A204.1 (cell line): ENCODE data around the gene ADA.
"Not testable (repeated sequence)": the region's sequence is repeated elsewhere in the genome, so short reads cannot be mapped to it uniquely, and the experiment has no call there.

Experiments used
- FAIRE-seq: peaks from 2 replicates; lab custom pipeline; 2012; peaks lifted over from hg19 to GRCh38; lab: Jason Lieb, UNC

ADA gene

DNA sequence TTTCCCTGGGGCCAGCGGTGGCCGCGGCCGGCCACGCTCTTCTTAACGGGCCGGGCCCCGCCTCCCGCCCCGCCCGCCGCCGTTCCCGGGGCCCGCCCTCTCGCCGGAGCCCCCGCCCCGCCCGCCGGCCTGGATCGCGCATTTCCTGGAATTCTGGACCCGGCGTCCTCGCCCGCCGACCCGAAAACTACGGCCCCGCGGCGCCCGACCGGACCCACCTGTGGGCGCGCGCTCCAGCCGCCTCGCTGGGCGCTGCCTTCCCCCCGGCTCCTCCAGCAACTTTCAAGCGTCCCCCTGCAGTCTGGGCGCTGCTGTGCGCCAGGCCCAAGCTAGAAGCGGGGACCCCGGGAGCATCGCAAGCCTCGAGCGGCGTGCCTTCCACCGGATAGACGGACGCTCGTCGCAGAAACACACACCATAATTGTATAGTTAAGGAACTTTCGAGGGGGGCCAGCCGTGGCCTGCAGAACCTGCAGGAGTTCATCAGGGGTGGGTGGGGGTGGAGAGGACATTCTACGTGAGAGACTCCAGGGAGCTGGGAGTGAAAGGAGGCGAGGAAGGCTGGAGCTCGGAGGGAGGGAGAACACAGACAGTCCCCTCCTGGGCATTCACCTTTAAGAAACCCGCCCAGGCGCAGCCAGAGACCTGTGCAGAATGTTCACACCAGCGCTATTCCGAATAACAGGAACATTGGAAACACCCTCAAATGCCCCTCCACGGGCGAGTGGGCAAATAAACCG lies at the start of gene ADA:
Gene ADA, minus strand, starts transcription at position 16 of the 740 bp plus-strand sequence. CDS start 92 bp downstream, outside the sequence.
- no peak for FAIRE-seq

DNA sequence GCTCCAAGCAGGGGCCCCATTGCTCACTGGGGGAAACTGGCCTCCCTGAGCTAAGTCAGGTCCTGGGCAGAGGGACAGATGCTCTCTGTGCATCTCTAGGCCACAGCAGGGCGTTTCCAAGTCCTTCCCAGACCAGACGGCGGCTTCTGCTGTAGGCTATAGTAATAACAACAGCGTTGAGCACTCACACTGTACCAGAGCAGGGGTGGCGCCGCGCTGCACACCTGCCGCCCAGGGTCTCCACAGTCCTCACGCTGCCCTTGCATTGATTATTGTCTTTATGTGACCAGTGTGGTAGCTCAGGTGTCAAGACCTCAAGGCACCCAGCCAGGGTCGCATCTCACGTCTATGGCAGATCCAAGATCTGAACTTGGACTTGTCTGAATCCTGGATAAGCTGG lies 48.8 kb upstream of the ADA start:
- no peak for FAIRE-seq

DNA sequence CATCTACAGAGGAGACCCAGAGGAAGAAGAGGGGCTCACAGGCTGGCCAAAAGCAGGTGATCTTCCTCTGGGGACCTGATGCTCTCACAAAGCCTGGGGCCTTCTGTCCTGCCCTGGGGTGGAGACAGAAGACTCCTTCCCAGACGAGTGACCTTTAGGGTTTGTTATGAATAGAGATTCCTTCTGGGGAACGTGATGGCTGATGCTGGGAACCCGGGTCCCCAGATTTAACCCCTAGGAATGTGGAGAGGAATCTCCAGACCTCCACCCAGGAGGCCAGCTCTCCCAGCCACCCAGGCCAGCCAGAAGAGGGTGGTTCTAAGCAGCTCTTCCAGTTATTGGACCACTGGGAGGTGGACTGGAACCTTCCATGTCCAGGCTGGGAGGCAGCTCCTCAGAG lies 46.9 kb upstream of the ADA start:
- no peak for FAIRE-seq

DNA sequence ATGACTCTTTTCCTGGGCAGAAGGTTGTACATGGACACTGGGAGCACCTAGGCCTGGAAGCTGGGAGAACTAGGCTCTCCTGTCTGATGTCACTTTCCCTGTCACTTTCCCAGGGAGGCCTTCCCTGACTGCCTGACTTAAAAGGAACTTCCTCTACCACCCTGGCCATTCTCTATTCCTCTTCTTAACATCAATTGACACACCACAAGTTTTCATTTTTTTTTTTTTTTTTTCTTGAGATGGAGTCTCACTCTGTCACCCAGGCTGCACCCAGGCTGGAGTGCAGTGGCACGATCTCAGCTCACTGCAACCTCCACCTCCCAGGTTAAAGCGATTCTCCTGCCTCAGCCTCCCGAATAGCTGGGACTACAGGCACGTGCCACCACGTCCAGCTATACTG lies 45.5 kb upstream of the ADA start:
- FAIRE-seq = not testable (repeated sequence)

DNA sequence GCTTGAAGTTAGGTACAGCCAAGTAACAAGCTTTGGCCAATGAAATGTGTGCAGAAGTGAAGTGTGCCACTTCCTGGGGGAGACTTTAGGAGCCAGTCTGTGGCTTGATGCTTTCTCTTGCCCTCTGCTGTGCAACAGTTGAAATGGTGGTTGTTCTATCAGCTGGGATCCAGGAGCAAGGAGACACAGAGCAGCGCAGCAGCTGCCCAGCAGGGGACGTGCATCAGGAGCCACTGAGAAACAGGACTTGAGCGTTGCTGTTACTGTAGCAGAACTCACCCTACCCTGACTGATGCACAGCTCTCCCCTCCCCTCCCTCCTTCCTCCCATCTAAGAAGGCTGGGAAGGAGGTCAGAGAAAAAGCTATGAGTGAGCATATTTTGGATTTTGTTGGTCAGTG lies 44.8 kb upstream of the ADA start:
- no peak for FAIRE-seq

DNA sequence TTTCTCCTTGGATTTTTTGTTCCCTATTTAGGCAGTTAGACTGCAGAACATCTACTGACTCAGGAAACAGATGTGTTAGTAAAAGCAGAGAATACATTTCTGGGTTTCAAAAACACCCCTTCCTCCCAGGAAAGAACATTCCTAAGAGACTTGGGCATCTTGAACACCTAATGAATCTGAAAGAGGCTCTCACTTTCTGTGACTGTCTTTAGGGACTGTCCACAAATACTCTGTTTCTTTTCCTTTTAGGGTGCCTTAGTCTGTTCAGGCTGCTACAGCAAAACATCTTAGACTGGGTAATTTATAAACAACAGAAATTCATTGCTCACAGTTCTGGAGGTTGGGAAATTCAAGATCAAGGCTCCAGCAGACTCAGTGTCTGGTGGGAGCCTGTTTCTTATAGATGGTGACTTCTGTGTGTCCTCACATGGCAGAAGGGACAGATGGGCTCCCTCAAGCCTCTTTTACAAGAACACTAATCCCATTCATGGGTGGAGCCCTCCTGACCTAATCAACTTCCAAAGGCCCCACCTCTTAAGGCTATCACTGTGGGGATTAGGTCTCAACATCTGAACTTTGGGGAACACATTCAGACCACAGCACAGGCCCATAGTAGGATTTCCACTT lies 44.3 kb upstream of the ADA start:
- FAIRE-seq = no peak

DNA sequence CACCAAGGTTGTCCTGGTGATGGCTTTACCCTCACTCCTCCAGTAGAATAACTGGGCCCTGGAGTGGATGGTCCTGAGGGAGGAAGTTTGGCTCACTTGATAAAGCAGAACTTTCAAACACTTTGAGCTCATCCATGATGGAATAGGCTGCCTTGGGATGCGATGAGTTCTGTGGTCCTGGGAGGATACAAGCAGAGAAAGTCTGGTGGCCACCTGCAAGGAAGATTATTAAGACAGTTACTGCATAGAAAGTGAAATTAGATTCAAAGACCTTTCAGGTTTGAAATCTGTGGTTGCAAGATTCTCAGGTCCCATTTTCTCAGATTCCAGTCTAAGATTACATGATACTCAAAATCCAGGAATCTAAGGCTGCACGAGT lies 43.8 kb upstream of the ADA start:
- no peak for FAIRE-seq

DNA sequence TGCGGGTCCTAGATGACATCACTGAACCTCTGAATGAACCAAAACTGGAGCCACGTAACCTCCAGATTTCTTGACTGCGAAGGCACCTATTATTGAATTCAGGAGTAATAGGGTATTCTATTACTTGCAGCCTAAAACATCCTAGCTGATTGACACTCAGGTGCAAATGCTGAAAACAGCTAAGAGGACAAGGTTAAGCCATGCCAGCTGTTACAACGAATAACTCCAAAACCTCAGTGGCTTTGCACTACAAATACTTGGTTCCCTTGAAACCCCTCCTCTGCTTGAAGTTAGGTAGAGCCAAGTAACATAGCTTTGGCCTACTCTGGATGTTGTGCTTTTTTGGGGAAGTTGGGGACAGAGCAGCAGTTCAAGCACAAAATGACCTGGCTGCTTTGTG lies 42.7 kb upstream of the ADA start:
- no peak for FAIRE-seq

DNA sequence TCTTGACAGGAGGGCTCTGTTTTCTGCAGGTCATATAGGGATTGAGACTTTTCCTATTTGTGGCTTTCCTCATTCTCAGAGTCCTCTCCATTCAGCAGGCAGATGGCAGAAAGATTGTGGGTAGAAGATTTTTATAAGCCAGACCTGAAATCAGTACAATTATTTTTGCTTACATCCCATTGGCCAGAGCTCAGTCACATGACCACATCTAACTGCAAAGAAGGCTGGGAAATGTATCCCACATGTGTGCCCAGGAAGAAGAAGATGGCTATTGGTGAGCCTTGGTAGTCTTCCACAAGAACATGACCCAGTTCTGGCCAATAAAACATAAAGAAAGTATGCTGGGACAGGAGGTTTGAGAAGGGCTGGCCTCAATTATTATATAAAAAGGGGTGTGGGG lies 42.1 kb upstream of the ADA start:
- no peak for FAIRE-seq

DNA sequence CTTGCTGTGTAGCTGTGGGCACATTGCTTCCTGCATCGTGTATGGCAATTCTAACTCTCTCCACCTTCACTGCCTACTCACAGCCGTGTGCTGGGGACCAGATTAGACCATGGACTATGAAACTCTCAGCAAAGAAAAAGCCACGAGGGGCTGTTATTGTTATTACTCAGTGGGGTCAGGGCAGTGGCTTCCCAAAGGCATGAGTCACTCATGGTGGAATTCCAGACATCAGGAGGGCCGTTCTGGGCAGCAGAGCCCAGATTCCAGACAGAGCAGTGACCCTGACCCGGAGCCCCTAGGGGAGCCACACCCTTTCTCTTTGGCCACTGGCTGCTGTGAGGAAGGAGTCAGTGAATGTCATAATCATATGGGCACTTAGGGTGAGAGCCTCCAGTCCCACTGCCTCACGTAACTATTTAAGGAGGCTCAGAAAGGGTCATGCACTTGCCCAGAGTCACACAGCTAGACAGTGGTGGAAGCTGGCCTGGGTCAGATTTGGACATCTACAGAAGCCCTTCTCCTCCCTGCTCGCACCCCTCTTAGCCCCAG lies 41.5 kb upstream of the ADA start:
- no peak for FAIRE-seq

DNA sequence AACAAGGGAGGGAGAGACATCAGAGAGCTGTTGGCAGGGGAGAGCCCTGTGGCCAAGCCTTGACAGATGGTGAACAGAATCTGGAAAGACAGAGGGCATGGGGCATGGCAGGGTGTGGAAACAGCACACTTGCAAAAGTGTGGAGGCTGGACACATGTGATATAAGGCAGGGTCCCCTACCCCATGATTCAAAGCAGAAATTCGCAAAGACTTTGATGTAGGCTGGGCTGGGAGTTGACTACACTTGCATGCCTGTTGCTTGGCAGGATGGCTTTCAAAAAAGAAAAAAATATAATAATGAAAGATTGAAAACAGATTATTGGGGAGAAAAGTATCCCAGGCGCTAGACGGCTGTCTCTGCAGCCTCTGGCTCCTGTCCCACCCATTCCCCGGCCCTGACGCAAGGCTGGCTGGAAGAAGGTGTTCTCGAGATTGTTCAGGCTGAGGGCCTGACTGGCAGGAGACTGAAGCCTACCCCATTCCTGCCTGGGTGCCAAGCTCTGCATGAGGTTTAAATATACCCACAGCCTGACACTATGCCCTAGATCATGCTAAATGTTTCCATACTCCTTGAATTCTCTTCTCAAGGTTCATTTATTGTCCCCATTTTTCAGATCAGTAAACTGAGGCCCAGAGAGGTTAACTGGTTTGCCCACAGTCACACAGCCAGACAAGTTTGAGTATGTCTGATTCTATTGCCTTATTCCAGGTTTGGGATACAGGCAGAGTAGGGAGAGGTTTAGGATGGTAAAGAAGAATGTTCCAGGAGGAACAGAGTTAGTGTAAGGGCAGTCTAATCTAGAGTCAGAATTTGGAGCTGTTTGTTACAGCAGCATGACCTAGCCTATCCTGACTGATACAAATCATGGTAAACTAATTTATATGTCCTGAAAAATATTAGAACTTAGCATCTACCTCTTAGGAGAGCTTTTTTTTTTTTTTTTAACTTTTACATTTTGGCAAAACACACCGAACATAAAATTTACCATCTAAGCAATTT lies 40.2 kb upstream of the ADA start:
- no peak for FAIRE-seq

DNA sequence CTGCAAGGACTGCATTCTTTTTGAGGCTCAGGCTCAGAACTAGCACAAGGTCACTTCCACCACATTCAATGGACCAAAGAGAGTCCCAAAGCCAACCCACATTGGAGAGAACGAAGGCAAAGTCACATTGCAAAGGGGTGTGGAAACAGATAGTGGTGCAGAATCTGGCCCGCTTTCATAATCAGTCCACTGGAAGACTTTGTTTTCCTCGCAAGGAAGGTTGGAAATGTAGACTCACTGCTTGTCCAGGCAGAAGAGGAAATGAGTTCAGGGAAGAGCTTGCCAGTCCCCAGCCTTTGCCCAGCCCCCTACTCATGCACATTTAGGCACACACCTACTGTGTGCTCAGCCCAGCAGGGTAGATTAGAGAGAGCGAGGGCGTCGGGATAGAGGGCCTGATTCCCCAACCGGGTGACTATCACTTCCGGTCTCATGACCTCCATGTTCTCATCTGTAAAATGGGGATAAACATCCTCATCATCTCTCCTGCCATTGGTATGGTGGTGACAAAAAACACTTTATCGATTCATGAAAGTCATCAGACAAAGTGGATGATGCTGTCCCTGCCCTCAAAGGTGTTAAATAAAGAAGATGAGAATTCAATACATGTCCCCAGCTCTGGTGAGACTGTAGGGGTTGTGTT lies 39.4 kb upstream of the ADA start:
- FAIRE-seq = no peak

DNA sequence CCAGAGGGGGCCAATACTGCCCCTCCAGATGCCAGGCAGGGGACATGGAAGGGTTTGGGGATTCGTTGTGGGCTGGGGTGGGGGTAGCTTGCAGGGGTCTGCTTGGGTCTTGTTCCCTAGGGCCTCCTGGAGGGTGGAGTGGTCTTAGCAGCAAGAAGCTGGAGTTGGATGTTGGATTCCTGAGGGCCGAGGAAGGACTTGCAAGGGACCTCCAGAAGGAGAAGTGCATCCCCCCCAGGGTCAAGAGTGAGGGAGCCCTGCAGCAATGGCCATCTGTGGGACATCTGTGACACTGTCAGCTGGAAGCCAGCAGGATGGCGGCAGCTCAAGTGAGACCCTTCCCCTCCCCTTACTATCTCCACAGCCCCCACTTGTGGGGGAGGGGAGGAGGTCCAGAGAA lies 38.3 kb upstream of the ADA start:
- FAIRE-seq = no peak

DNA sequence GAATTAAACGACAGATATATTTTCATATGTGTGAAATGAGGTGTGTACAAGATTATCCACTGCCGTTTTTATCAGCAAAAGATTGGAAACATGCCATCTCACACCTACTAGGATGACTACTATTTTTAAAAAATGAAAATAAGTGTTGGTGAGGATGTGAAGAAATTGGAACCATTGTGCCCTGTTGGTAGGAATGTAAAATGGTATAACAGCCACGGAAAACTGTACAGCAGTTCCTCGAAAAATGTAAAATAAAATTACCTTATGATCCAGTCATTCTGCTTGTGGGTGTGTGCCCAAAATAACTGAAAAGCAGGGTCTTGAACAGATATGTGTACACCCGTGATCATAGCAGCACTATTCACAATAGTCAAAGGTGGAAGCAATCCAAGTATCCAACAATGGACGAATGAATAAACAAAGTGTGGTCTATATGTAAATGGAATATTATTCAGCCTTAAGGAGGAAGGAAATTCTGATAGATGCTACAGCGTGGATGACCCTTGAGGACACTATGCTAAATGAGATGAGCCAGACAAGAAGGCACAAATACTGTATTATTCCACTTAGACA lies 36.6 kb upstream of the ADA start:
- no peak for FAIRE-seq

DNA sequence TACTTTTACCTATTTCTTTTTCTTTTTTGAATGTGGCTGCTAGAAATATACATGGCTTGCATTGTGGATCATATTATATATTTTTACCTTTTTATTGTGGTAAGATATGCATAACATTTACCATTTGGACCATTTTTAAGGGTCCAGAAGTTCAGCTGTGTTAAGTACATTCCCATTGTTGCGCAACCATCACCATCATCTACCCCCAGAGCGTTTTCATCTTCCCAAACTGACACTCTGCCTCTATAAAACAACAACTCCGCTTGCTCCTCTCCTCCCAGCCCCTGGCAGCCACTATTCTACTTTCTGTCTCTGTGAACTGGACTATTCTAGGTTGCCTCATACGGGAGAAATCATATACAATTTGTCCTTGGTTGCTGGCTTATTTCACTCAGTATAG lies 35.4 kb upstream of the ADA start:
- FAIRE-seq = no peak

DNA sequence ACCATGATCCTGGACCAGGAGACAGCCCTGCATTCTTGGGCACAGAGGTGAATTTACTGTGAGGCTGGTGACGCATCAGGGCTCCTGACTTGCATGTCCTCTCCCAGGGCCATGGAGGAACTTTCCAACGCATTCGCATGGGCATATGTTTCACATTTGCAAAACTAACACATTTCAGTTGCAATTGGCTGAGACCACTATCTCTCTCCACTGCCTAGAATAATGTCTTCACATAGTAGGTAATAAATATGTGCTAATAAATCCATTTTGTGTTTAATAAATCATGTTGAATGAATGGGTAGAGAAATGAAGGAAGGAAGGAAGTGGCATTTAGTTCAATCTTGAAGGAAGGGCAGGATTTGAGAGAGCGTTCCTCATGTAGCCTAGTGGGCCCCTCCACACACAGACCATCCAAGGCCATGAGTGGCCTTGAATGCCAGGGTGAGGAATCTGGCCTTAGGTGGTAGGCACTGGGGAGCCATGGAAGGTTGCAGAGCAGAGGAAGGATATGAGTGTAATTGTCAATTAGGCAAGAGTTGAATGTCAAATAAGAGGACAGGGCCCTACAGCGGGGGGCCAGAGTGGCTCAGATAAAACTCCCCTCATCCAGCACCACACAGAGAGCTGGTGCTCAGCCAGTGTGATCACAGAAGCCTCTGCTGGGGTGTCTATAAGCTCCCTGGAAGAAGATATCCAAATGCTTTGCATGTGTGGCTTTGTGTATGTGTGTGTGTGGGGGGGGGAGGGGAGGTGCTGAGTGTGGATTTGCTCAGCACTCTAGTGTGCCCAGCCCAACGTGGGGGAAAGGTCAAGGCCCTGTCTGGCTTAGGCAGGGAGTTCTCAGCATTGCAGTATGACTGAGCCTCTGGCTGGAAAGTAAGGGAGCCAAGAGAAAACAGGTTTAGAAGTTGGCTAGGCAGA lies 32.8 kb upstream of the ADA start:
- no peak for FAIRE-seq

DNA sequence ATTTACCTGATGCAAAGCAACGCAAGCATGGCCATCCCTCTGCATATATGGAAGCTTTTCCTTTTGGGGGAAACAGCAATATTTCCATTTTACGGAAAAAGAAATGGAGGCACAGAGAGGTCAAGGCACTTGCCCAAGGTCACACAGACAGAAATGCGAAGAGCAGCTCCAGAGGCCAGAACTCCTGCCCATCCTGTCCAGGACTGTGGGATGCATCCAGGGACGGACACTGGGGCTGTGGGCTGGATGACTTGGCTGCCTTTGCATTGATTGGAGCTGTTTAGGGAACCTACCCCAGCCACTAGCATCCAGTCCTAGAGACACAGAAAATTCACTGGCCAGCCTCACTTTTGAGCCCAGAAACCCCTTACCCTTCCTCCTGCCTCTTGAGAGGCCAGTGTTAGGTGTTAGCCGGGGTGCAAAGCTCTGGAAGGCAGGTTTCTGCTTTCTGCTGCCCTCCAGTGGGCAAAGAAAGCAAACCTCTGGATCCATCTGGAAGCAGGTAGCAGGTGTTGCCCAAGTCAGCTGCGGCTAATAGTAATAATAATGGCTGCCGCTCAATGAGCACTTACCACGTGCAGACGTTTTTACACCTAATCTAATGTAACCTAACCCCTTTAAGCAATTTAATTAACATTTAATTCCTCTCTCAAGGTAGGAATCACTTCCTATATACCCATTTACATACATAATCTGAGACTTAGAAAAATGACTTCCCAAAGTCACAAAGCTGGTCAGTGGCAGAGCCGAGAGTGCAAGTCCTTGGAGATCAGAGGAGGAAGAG lies 32.0 kb upstream of the ADA start:
- FAIRE-seq = no peak

DNA sequence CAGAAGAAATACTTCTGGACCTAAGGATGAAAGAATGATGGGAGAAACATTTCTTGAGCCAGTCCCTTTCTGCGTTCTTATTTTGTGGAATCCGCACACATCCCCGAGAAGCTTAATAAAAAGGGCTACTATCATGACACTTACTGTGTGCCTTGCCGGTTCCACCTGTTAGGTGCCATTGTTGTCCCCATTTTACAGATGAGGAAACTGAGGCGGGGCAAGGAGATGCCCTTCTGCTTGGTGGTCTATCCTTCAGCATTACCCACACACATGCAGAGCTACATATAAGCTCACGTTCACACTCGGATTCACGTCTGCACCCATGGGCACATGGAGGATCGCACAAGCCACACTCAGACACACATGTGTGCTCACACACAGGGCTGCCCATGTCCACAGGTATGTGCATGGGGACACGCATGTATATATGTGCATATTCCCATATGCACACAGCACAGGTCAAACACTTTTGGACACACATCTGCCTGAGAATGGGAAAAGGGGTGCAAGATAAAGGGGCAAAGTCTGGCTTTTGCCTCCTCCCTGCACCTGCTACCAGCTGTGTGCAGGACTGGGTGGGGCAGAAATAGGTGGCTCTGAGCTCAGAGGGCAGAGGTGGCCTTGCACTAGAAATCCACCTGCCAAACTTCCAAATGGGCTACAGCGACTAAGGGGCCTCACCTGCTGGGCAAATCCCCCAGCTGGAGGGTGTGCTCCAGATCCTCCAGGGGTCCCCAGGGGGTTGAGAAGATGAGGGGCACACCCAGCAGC lies 30.5 kb upstream of the ADA start:
- no peak for FAIRE-seq

DNA sequence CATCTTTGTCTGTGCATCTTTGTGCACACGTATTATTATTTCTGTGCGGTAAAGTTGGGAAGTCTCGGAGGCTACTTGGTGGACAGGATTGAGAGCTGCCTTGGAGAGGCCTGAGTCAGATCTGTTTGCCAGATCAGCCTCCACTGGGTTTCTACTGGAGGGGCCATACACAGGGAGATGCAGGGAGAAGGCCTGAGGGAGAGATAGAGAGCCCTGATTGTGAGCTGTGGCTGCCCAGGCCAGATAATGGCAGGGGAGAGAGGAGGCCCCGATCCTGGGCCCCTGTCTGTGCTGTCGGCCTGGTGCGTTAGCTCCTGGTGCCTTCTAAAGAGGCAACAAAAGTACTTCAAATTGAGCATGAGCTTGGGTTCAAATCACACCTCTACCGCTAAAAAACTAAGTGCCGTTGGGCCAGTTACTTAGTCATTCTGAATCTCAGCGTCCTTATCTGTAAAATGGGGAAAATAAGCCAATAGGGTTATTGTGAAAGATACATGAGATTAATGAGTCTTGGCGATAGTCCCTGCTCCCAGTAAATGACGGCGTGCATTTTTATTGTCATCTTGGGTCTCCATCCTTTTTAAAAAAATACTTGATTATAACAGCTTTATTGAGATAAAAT lies 27.6 kb upstream of the ADA start:
- no peak for FAIRE-seq
